ENCODE data around the gene KRTAP10-5.
"Not testable (repeated sequence)": the region's sequence is repeated elsewhere in the genome, so short reads cannot be mapped to it uniquely, and the experiment has no call there.

The KRTAP10-5 gene

DNA sequence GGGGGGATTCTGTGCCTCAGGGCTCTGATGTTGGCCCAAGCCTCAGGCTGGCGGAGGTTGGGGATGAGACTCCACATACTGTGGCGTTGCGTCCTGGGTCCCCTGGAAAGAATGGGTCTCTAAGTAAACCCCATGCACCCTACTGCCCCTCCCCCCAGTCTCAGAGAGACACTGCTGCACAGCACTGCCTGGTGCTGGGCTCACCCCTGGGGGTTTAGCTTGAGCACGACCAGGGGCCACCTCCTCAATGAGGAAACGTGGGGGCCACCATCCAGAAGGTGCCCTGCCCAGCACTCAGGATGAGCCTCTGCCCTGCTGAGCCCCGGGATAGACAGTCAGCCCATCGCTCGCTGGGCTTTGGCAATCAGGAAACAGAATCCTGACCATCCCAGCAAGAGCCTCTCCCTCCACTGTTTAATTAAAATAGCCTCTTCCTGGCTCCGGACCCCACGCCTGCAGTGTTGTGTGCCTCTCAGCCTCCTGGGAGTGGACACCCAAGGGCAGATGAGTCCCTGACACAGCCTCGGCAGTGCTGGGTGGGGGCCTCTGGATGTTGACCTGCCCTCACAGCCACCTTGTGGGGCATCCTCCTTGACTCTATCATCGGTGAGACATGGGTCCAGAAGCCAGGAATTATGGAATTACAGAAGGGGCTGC is 10.4 kb downstream of the KRTAP10-5 start:
- DNase-seq = no peak

DNA sequence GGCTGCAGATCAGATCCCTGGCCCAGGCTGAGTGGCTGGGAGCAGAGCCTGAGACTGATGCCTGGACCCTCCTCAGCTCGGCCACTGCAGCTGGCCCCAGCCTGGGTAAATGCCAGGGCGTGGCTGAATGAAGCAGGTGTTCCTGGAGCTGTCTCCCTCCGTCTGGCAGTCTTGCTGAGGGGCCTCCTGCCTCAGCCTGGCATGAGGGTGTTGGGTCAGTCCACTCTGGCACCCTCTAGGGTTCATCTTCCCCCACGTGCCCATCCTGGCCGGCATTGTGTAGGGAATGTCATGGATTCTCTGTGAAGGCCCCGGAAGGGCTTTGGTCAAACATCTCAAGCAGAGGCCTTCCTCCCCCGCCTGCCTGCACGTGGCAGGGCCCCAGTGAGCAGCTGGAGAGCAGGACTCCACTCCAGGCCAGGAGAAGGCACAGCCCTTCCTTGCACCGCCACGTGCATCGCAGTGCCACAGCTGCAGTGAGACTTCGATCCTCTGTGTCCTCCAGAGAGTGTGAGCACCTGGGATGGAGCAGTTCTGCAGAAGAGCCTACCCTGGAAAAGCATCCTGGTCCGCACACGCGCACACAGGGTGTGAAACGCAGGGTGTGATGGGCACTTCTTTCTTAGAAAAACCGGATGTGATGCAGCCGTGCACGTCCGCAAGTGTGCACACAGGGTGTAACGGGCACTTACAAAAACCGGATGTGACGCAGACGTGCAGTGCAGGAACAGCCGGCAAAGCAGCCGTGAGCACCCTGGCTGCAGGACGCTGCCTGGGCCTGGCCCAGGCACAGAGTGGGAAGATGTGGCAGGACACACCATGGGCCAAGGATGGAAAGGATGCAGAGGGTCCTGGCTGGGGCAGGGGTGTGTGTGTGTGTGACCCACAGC is 11.5 kb downstream of the KRTAP10-5 start:
- DNase-seq = no peak

GRCh38 chr21:44568261-44568660 is 12.1 kb downstream of the KRTAP10-5 start:
- DNase-seq = no peak

DNA sequence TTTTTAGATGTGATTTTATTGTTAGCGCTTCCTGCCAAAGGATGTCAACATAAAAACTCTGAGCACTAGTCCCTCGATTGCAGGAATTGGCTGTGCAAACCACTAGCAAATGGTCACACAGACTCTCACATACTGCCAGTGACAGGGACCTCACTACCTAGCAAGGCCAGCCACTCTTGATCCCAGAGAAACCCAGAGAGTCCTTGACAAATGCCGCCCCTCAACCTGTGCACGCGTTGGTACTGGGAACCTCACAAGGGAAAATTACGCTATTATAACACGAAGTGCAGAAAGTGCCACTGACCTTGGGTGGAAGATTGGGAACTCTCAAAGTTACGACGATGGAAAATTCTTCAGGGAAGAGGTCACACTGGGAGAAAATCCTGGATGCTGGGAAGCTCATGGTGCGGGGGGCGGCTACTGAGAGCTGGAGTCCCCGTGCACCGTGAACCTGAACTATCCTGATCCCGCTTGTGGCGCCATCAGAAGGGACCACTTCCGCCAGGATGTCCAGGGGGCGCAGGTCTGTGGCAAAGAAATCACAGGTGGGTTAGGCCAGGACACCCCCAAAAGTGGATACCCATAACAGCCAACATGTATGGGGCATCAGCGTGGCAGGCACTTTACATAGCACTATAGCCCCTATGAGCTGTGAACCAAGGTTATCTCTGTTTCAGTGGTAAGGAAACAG is 12.8 kb downstream of the KRTAP10-5 start:
- no peak for DNase-seq

- DNase-seq = no peak
Observed at GRCh38 chr21:44566403-44566802, 14.0 kb downstream of the KRTAP10-5 start.

GRCh38 chr21:44564886-44565598 is 15.4 kb downstream of the KRTAP10-5 start:
- no peak for DNase-seq

DNA sequence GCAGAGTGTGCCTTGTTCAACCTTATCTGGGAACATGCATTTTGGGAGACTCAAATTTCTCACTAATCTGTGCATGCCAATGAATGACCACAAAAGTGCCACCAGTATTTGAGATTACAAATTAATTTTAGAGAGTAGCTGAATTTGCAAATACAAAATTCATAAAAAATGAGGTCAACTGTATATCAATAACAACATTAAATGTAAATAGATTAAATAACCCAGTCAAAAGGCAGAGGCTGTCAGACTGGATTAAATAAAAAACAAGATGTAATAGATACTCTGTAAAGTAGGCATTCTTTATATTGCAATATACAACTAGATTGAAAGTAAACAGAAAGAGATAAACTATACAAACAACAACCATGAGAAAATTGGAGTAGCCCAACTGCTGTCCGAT is 16.3 kb downstream of the KRTAP10-5 start:
- DNase-seq = no peak

GRCh38 chr21:44558695-44559094 is 21.7 kb downstream of the KRTAP10-5 start, which contains the start of gene KRTAP10-3:
KRTAP10-3 (minus strand) TSS chr21:44558795; CDS start chr21:44558715, 80 bp downstream.
- DNase-seq = no peak

- DNase-seq = not testable (repeated sequence)
Observed at GRCh38 chr21:44558329-44558675, 22.1 kb downstream of the KRTAP10-5 start.

GRCh38 chr21:44557491-44558328 is 22.7 kb downstream of the KRTAP10-5 start:
- no peak for DNase-seq

DNA sequence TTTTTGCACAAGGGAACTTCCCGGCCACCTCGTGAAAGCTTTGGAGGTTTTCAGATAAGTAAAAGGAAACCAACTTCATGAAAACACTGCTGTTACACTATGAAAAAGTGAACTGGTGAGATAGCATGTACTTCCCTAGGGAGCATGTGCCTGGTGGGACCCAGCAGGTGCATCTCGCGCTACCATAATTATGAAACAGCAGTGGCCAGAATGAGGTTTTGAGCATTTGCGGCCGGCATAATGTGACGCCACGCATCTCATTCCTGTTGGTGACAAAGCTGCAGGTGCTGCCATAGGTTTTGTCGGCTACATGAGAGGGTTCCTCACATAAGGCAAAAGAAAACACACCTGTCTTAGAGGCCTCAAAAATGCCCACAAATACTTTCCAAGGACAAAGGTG is 23.5 kb downstream of the KRTAP10-5 start:
- no peak for DNase-seq

GRCh38 chr21:44555200-44555875 is 25.1 kb downstream of the KRTAP10-5 start:
- DNase-seq = no peak

DNA sequence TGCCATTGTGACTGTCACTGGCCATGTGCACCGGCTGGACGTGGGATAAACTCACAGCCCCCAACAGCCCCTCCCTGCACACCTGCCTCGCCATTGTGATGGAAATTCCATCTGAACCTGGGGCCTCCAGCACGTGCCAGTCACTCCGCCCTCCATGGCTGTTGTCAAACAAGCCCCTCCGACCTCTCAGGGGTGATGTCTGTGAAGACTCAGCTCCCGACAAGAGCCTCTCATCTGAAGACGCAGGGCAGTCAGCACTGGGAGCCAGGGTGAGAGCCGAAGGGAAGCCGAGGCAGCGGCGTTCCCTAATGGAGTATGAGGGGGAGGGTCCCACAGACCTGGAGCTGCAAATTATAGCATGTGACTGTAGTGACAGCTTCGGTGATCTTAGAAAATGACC is 27.7 kb downstream of the KRTAP10-5 start:
- DNase-seq = no peak

DNA sequence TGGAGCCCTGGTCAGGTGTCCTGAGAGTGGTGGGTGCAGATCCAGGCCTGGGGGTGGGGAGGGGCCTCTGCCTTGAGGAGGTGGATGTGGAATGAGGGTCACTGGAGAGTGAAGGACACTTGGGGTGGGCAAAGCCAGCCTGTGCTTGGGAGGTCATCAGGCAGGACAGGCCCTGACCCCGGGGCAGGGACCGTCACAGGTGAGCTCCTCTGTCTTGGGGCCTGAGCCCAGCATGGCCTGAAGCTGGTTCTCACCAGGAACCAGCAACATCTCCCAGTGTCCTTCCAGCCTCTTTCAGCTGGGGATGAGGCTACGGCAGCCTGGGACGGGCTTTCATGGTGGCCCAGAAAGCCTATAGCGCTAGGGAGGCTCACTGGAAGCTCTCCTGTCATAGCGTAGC is 28.3 kb downstream of the KRTAP10-5 start:
- DNase-seq = no peak

GRCh38 chr21:44551340-44551961 is 29.0 kb downstream of the KRTAP10-5 start, which contains the start of gene KRTAP10-2:
KRTAP10-2 (minus strand) TSS chr21:44551505; CDS start chr21:44551458, 47 bp downstream.
- DNase-seq = no peak

GRCh38 chr21:44550807-44551206 is 29.6 kb downstream of the KRTAP10-5 start:
- DNase-seq = no peak

DNA sequence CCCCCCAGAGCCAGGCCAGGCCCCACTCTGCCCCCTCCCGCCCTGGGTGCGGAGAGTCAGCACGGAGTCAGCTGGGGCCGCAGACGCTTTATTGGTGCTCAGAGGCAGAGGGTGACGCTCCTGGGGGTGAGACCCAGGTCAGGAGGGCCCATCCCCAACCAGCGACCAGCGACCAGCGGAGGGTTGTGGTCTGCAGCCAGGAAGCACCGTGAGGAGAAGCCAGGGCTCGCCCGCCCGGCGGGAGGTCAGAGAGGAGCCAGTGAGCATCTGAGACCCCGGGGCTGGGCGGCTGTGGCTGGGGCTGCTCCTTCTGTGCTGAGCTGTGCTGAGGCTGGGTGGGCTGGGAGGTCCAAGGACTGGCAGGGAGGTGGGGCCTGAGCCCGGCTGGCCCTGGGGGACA is 30.1 kb downstream of the KRTAP10-5 start:
- not testable (repeated sequence) for DNase-seq

GRCh38 chr21:44549525-44550211 is 30.7 kb downstream of the KRTAP10-5 start:
- DNase-seq = no peak

DNA sequence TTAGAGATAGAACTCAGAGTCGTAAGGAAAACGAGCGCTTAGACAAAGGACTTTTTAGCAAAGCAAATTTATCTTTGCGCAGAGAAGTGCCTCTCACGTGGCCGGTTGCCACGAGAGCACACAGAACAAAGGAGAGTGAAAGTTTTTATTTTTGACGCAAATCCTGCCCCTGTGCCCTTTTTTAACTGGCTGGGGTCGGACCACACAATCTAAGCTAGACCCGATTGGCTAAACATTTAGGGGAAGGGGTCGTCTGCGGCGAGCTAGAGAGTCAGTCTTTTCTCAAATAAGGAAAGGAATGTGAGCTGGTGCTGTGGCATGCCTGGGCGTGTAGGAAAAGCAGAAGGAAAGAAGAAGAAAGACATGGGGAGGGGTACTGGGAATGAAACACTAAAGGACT is 31.5 kb downstream of the KRTAP10-5 start:
- no peak for DNase-seq

DNA sequence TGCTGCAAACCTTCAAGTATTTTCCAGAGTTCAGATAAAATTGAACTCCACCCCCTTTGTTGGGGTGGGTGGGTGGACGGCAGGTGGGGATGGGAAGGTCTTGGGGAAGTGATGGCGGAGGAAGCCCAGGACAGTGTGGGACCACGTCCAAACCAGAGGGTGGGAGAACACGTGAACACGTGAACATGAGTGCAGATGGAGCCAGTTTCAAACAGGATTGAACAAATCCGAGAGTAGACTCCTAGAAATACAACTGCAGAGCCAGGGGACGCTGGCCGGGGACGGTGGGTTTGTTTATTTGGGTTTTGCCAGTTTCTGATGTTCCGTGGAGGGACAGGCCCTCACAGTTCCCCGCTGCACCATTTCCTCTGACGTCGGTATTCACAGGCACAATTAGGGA is 32.0 kb downstream of the KRTAP10-5 start:
- no peak for DNase-seq
